ENCODE measurements around the gene TSEN54. TPM values are rescaled to one million over a fixed set of nuclear protein-coding genes. Genes with fewer than 3 reads are reported as not detected.

The TSEN54 gene
- total RNA-seq, 2 experiments from 2014 or later = 76.6 to 77.8 TPM

GRCh38 chr17:75536366-75536765 lies 20.0 kb downstream of the TSEN54 start:
- ChIA-PET POLR2A (interaction anchor here (2.0 kb wide), 1 partner anchor 12 kb away, joined by 8 read pairs; no protein-coding TSS in a partner anchor), CTCF (interaction anchor here (3.4 kb wide), 1 partner anchor 19 kb away, joined by 26 read pairs; the partner anchor contains the start of gene TSEN54)
- ATAC-seq (no peak), DNase-seq (no peak)
- peak overlapping the region; percentile 60 for H3K27ac Mint-ChIP-seq
- H3K4me3 Mint-ChIP-seq = no peak overlapping the region
- H3K36me3 Mint-ChIP-seq (ENCODE audit: low read depth) = peaks cover 2% of the 10 kb centered on the region
- no peaks in the 10 kb centered on the region for H3K9me3 Mint-ChIP-seq (ENCODE audit: insufficient read depth)
- H3K4me1 Mint-ChIP-seq (ENCODE audit: low read depth) = peaks cover 31% of the 10 kb centered on the region
- no peaks in the 10 kb centered on the region for H3K27me3 Mint-ChIP-seq (ENCODE audit: low read depth)

- no peaks in the 10 kb centered on the region for H3K36me3 Mint-ChIP-seq (ENCODE audit: low read depth)
- DNase-seq (no peak), ATAC-seq (no peak)
- no peaks in the 10 kb centered on the region for H3K9me3 Mint-ChIP-seq (ENCODE audit: insufficient read depth)
- H3K27ac Mint-ChIP-seq = no peak overlapping the region
- ChIA-PET POLR2A (no interaction called here), CTCF (interaction anchor here (0.8 to 1.1 kb wide), 2 partner anchors 22 to 426 kb away, joined by 3 read pairs; no protein-coding TSS in a partner anchor)
- no peaks in the 10 kb centered on the region for H3K27me3 Mint-ChIP-seq (ENCODE audit: low read depth)
- peaks cover 13% of the 10 kb centered on the region for H3K4me1 Mint-ChIP-seq (ENCODE audit: low read depth)
- no peak overlapping the region for H3K4me3 Mint-ChIP-seq
Observed at GRCh38 chr17:75539967-75540729, 23.8 kb downstream of the TSEN54 start.

DNA sequence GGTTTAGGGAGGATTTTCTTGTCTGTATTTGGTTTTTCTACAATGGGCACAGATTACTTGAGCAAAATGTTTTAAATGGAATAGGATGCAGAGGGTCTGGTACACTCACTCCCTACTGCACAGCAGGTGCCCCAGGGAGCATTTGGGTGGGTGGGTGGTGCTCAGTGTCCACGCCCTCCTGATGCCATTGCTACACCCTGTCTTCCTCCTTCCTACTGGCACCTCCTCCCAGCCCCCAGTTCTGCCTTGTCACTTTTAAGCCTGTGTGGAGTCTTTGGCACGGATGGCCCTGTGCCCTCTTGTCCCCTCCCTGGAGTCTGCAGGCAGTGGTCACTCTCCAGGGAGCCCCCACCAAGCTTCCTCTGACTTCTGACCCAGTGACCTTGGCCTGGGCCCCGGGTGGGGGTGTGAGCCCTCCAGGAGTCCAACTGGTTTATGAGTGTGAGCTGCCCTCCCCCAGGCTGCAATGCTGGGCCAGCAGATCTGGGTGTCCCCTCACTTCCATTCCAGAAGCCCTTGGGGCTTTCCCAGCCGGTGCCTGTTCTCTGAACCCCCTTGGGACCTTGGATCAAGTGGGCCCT lies 24.7 kb downstream of the TSEN54 start:
- Mint-ChIP-seq H3K27me3 (ENCODE audit: low read depth) (no peaks in the 10 kb centered on the region), H3K27ac (peak overlapping the region; percentile 27), H3K9me3 (ENCODE audit: insufficient read depth) (no peaks in the 10 kb centered on the region), H3K4me1 (ENCODE audit: low read depth) (peaks cover 4% of the 10 kb centered on the region), H3K36me3 (ENCODE audit: low read depth) (no peaks in the 10 kb centered on the region), H3K4me3 (no peak overlapping the region)
- ATAC-seq (no peak), DNase-seq (no peak)
- CTCF ChIA-PET = no interaction called here
- POLR2A ChIA-PET = no interaction called here

GRCh38 chr17:75542229-75542628 lies 25.9 kb downstream of the TSEN54 start:
- DNase-seq = no peak
- no peaks in the 10 kb centered on the region for H3K36me3 Mint-ChIP-seq (ENCODE audit: low read depth)
- no peaks in the 10 kb centered on the region for H3K9me3 Mint-ChIP-seq (ENCODE audit: insufficient read depth)
- H3K4me3 Mint-ChIP-seq = no peak overlapping the region
- H3K27ac Mint-ChIP-seq = no peak overlapping the region
- ChIA-PET CTCF (interaction anchor here (2.0 kb wide), 1 partner anchor 26 kb away, joined by 7 read pairs; the partner anchor contains the start of gene TSEN54), POLR2A (no interaction called here)
- no peaks in the 10 kb centered on the region for H3K27me3 Mint-ChIP-seq (ENCODE audit: low read depth)
- H3K4me1 Mint-ChIP-seq (ENCODE audit: low read depth) = no peaks in the 10 kb centered on the region
- ATAC-seq = no peak

DNA sequence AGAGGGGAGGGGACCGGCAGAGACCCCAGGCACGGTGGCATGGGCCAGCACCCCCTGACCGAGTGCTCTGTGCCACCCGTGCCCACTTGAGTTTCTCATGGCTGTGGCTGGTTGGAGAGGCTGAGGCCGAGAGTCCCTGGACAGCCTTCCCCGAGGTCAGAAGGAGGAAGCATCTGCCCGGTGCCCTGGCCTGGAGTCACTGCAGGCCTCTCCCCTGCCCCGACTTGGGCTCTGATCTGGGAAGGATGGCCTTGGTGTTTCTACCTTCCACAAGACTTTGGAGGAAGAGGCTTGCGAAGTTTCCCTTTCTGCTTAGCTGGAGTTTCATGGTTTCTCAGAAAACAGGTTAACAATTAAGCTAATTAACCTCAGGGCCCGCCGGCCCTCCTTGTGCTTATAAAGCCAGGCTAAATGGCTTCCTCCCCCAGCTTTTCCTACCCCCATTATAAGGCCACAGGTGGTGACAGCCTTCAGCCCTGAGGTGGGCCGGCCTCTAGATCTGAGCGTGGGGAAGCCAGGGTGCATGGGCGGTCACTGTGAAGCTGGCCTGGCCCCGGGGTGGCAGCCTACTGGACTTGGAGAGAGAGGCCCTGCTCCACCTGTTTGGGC lies 26.5 kb downstream of the TSEN54 start:
- ATAC-seq (no peak), DNase-seq (no peak)
- CTCF ChIA-PET = interaction anchor here (2.0 kb wide), 1 partner anchor 26 kb away, joined by 7 read pairs; the partner anchor contains the start of gene TSEN54
- Mint-ChIP-seq H3K4me3 (no peak overlapping the region), H3K36me3 (ENCODE audit: low read depth) (no peaks in the 10 kb centered on the region), H3K9me3 (ENCODE audit: insufficient read depth) (no peaks in the 10 kb centered on the region), H3K4me1 (ENCODE audit: low read depth) (no peaks in the 10 kb centered on the region), H3K27me3 (ENCODE audit: low read depth) (no peaks in the 10 kb centered on the region), H3K27ac (no peak overlapping the region)
- POLR2A ChIA-PET = no interaction called here

DNA sequence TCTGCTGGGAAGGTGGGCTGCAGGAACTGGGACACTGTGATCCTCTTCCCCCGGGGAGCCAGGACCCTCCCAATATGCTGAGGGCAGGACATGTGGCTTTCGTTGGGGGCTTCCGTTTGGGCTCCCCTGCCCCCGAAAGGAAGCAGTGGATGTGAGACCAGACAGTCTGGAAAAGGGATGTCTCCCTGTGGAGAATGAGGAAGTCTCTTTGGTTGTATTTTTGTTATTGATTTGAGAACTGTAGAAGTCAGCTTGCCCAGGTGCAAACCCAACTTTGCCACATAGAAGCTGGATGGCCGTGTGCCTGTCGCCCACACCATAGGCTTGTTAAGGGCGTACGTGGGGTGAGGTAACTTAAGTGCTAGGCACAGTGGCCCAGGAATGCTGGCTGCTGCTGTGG lies 27.9 kb downstream of the TSEN54 start:
- Mint-ChIP-seq H3K27me3 (ENCODE audit: low read depth) (no peaks in the 10 kb centered on the region), H3K36me3 (ENCODE audit: low read depth) (no peaks in the 10 kb centered on the region), H3K4me3 (no peak overlapping the region), H3K4me1 (ENCODE audit: low read depth) (no peaks in the 10 kb centered on the region), H3K9me3 (ENCODE audit: insufficient read depth) (no peaks in the 10 kb centered on the region), H3K27ac (no peak overlapping the region)
- DNase-seq = no peak
- ChIA-PET CTCF (interaction anchor here (1.4 to 2.0 kb wide), 2 partner anchors 9 to 28 kb away, joined by 3 to 7 read pairs; partner anchors contain the start of gene TSEN54), POLR2A (no interaction called here)
- ATAC-seq = no peak

DNA sequence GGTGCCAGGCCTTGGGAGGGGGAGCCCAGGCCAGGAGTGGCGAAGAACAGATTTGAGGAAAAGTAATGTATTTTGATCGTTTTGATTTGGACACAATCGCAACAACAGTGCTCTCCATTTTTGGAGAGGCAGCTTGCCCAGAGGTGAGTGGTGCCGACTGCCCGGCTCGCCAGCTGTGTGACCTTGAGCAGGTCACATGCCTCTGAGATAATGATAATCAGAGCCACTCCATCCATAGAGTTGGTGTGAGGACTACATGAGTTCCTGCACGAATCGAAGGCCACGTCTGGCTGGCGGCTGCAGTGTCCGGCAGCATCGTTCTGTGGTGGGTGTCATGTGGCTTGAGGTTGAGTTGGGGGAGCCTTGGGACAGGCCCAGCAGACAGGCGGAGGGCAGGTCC lies 29.9 kb downstream of the TSEN54 start:
- POLR2A ChIA-PET = no interaction called here
- Mint-ChIP-seq H3K4me3 (no peak overlapping the region), H3K27ac (no peak overlapping the region), H3K36me3 (ENCODE audit: low read depth) (no peaks in the 10 kb centered on the region), H3K27me3 (ENCODE audit: low read depth) (no peaks in the 10 kb centered on the region), H3K4me1 (ENCODE audit: low read depth) (no peaks in the 10 kb centered on the region), H3K9me3 (ENCODE audit: insufficient read depth) (no peaks in the 10 kb centered on the region)
- ATAC-seq (no peak), DNase-seq (no peak)
- CTCF ChIA-PET = no interaction called here

- ChIA-PET CTCF (no interaction called here), POLR2A (no interaction called here)
- Mint-ChIP-seq H3K4me1 (ENCODE audit: low read depth) (no peaks in the 10 kb centered on the region), H3K36me3 (ENCODE audit: low read depth) (no peaks in the 10 kb centered on the region), H3K4me3 (no peak overlapping the region), H3K27ac (no peak overlapping the region), H3K27me3 (ENCODE audit: low read depth) (no peaks in the 10 kb centered on the region), H3K9me3 (ENCODE audit: insufficient read depth) (no peaks in the 10 kb centered on the region)
- ATAC-seq (no peak), DNase-seq (no peak)
Observed at GRCh38 chr17:75547091-75547490, 30.8 kb downstream of the TSEN54 start.

GRCh38 chr17:75548813-75549212 lies 32.5 kb downstream of the TSEN54 start:
- Mint-ChIP-seq H3K9me3 (ENCODE audit: insufficient read depth) (no peaks in the 10 kb centered on the region), H3K27ac (no peak overlapping the region), H3K36me3 (ENCODE audit: low read depth) (no peaks in the 10 kb centered on the region), H3K4me1 (ENCODE audit: low read depth) (no peaks in the 10 kb centered on the region), H3K27me3 (ENCODE audit: low read depth) (no peaks in the 10 kb centered on the region), H3K4me3 (no peak overlapping the region)
- CTCF ChIA-PET = no interaction called here
- DNase-seq = no peak
- ATAC-seq = no peak
- POLR2A ChIA-PET = no interaction called here

- H3K27me3 Mint-ChIP-seq (ENCODE audit: low read depth) = no peaks in the 10 kb centered on the region
- no peaks in the 10 kb centered on the region for H3K9me3 Mint-ChIP-seq (ENCODE audit: insufficient read depth)
- no peaks in the 10 kb centered on the region for H3K4me1 Mint-ChIP-seq (ENCODE audit: low read depth)
- ATAC-seq (no peak), DNase-seq (no peak)
- H3K4me3 Mint-ChIP-seq = no peak overlapping the region
- POLR2A ChIA-PET = no interaction called here
- H3K36me3 Mint-ChIP-seq (ENCODE audit: low read depth) = no peaks in the 10 kb centered on the region
- no peak overlapping the region for H3K27ac Mint-ChIP-seq
- CTCF ChIA-PET = no interaction called here
Observed at GRCh38 chr17:75549246-75550138, 33.2 kb downstream of the TSEN54 start.

- Mint-ChIP-seq H3K9me3 (ENCODE audit: insufficient read depth) (no peaks in the 10 kb centered on the region), H3K27me3 (ENCODE audit: low read depth) (no peaks in the 10 kb centered on the region), H3K27ac (no peak overlapping the region), H3K4me3 (no peak overlapping the region), H3K4me1 (ENCODE audit: low read depth) (no peaks in the 10 kb centered on the region), H3K36me3 (ENCODE audit: low read depth) (no peaks in the 10 kb centered on the region)
- ChIA-PET POLR2A (no interaction called here), CTCF (no interaction called here)
- ATAC-seq (no peak), DNase-seq (no peak)
Observed at GRCh38 chr17:75550139-75550465, 33.8 kb downstream of the TSEN54 start.
